Measurements from ENCODE around the gene USE1.

Gene USE1

DNA sequence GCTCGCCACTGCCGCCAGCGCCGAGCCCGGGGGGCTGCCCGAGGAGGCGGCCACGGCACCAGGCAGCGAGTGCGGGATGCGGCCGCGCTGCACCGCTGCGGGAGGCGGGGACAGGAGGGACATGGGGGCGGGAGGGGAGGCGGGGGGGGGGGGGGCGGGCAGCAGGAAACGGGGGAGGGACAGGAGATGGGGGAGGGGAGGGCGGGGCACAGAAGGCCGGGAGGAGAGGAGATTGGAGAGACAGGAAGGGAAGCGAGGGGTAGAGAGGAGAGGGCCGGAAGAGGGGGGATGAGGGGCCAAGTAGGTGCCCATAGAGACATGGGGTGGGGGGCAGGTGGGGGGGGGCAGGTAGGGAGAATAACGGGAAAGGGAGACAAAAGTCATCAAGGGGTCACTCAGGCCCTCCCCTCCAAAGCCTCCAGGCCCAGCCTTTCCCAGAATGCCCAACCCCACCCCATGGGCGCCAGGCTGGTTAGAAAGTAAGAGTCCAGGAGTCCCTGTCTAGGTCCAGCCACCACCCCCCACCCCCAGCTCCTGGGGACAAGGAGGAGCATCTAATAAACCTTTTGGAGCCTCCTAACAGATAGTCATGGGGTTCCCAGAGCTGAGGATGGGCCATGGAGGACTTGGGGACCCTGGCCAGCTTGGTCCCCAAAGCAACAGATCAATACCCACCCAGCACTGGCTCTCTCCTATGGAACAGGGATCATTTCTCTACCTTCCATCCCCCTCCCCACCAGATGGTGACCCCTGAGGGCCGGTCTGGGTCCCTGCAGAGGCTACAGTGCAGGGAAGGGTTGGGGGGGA, 21.0 kb downstream of the USE1 start:
- no peak for DNase-seq (ENCODE audit: low read depth)

DNA sequence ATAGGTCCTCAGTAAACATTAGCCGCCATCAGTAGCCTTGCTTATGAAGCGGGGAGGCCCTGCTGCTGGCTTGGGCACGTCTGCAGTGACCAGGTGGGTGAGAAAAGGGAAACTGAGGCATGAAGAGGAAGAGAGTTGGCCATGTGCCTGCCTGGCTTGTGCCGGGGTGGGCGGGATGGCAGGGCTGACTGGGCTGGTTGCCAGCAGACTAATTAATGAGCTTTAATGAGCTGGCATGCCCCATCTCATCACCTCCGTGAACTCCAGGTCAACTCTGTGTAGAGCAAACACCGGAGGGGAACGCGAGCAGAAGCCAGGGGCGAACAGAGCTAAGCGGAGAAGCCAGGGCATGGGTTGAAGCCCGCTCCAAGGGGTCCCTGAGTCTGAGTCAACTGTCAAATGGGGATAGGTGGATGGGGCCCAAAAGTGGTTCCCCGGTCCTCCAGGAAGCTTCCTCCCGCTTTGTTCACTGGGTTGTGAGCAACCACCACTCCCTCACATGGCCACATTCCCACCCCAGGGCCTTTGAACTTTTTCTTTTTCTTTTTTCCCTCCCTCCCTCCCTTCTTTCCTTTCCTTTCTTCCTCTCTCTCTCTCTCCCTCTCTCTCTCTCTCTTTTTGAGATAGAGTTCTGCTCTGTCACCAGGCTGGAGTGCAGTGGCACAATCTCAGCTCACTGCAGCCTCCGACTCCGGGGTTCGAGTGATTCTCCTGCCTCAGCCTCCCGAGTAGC, 21.8 kb downstream of the USE1 start:
- no peak for DNase-seq (ENCODE audit: low read depth)

DNA sequence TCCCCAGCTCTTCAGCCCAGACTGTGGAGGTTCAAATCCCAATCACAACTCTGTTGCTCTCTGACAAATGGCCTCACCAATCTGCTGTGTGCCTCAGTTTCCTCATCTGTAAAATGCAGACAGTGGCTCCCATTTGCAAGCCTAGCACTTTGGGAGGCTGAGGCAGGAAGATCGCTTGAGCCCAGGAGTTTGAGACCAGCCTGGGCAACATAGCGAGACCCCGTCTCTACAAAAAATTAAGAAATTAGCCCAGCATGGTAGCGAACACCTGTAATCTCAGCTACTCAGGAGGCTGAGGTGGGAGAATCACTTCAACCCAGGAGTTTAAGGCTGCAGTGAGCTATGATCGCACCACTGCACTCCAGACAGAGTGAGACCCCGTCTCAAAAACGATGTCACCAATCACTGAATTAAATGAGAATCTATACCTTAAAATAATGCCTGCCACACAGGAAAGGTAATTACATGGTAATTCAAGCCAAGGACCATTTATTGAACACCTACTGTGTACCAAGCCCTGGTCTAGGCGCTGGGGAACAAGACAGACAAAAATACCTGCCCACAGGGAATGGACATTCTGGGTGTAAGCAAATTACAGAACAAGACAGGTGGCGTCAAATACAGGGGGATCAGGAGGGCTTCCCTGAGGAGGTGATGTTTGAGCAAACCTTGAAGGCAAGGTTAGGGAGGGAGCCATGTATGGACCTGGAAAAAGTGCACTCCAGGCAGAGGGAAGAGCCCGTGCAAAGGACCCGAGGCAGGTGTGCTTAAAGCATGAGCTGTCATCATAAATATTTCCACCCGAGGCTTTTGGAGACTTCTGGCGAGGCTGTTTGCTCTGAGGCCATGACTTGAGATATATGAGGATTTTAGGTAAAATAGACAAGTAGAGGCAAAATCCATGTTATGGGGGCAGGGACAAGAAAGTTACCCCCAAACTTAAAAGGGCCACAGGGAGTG, 22.9 kb downstream of the USE1 start:
- no peak for DNase-seq (ENCODE audit: low read depth)

DNA sequence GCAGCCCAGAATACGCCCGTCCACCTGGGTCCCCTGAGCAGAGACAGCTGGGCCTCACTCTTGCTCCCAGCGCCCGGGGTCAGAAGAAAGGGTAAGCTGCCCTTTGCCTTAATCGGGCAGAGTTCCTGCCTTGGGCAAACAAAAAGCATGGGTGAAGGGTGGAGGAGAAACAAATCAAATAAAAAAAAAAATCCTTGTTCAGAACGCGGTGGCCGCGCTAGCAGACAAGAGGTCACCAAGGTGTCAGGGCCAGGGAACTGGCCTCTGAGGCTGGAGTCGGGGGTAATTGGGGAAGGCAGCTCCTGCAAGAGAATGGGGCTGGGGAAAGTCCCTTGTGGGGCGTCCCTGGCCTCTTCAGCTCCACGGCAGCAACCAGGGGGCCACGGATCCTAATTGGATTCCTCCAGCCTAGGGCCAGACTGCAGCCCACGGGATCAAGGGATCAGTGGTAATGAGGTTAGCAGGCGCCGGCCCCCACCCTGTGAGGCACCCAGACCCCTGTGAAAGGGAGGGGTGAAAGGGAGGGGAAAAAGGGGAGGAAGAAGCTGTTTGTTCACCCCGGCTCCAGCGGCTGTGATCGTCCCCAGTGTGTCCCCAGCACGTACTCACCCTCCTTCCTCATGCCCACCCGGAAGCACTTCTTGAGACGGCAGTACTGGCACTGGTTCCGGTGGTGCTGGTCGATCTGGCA, 25.1 kb downstream of the USE1 start:
- DNase-seq (ENCODE audit: low read depth) = no peak

DNA sequence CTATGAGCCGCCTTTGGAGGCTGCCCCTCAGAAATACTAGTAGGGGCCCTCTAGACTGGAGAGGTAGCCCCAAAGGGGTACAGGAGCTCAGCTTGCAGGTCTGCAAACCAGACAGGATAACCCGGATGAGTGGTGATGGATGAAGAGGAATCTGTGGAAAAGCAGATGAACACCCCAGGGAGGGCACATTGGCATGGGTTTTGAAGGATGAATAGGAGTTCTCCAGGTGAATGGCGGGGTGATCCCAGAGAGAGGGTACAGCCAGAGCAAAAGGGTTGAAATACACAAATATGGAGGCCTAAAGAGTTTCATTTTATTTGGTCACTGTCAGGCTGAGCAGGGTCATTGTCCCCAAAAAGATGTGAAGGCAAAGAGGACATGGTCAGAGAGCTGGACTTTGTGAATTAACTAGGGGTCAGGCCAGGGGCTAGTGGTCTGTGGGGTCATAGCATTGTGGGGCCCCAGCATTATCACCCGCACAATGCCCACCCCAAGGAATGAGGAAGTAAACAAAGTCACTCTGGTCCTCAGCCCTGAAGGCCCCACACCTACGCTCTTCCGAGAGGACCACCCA, 25.8 kb downstream of the USE1 start:
- DNase-seq (ENCODE audit: low read depth) = no peak

DNA sequence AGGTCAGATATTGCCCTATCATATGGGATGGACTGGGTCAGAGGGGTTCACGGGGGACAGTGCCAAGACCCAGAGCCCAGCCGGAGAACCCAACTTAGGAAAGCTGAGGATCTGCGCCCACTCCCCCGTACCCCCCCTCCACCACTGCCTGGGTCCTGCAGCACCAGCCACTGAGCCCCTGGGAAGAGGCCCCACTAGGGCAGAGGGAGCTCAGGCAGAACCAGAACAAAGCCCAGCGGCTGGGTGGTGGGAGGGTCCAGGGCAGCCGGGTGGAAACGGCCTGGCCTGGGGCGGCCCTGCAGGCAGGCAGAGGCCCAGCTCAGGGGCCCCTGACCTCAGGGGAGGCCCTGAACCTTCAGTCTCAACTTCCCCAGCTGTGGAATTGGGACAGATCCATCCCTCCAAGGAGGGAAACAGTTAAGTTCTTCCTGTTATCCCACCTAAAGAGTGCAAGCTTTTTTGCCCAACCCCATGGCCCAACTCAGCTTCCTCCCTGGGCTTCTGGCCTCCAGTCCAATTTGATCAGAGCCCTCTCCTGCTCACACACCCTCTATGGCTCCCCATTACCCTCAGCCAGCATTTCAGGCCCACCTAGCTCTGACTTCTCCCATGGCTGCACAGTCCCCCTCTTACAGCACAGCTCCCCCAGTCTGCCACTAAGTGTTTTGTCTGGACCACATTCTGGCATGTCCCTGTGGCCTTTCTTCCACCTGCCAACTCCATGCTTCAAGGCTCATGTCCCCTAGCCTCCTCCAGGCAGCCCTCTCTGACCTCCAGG, 27.5 kb downstream of the USE1 start:
- no peak for DNase-seq (ENCODE audit: low read depth)

DNA sequence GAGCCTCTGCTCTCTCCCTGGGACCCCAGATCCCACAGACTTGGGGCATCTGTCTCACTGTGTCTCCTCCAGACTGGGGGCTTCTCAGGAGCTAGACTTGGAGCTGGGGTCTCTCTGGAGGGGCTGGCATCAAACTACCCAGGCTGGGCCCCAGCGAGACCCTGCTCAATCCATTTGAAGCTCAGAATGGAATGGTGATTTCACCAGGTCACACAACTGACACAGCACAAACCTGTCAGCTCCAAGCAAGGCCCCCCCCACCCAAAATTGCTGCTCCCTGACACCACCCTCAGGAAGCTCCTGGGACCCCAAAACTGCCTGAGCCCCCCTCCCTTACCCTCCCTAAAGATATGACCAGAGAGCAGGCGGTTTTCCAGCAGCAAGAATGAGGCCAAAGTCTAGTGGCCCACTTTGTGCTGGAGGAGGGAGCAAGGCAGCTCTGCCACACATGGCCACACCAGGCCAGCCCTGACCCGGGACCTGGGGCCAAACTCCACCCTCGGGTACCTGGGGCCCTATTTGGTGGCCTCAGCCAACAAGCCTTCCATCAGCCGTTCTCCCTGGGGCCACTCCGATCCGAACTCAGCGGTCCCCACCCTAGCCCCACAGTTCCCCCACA, 28.2 kb downstream of the USE1 start:
- no peak for DNase-seq (ENCODE audit: low read depth)

DNA sequence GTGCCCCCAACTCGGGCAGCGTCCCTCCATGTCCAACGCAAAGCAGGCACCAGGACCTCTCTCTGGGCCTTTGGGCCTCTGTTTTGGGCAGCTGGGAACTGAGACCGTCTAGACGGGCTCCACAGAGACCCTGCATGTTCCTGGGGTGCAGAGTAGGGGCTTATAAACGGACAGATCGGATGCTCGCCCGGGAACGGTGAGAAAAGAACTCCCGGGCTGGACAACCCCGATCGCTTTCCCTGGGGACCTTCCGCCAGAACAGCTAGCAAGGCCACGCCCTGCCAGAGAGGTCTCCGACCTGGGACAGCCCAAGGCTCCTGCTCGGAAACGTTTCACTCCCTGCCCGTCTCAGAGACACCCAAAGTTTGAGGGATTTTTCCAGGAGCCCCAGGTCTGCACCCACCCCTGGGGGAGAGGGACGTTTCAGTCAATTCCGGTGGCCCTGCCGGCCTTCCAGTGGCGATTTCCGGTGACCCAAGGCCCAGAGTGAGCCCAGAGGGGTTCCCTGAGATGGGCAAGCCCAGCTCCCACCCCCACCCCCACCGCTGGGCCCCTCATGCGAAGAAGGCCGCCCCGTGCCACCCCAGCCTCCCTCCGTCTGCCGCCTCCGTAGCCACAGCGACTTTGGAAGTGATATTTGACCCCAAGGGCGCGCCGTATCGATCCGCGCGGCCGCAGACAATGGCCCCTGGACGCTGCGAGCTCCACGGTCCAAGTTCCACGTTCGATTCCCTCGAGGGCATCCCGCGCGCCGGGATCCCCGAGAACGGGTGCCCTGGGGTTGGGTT, 28.9 kb downstream of the USE1 start:
- no peak for DNase-seq (ENCODE audit: low read depth)

DNA sequence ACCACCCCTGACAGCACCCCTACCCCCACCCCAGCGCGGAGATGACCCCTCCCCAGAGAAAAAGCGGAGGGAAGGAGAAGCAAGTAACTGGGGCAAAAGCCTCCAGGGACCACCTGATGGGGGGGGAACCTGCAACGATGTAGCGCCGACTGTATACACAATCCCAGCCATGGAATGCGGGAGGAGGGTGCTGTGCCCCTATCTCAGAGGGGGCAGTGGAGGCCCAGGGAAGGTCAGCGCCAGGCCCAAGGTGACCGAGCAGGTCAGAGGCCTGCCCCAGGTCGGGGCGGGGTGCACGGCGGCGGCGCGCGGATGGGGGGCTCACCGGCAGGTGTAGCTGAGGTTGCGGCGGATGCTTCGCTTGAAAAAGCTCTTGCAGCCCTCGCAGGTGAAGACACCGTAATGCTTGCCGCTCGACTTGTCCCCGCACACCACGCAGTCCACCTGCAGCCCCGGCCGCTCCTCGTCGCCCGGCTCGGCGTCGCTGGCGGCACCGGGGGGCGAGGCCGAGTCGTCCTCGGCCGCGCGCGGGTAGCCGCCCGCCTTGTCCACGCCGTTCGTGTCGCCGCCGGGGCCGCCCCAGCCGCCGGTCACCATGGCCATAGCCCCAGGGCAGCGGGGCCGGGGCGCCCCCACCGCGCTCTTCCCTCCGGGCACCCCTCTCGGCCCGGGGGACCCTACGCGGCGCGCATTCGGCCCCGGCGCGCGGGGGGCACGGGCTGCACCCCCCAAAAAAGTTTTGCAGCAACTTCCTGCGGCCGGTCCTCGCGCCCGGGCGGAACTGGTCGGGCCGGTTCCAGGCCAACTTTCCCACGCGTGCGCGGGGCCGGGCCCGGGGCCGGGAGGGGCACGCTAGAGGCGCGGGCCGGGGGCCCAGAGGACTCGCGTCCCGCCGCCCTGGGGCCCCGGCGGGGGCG, 29.7 kb downstream of the USE1 start:
- DNase-seq (ENCODE audit: low read depth) = no peak

DNA sequence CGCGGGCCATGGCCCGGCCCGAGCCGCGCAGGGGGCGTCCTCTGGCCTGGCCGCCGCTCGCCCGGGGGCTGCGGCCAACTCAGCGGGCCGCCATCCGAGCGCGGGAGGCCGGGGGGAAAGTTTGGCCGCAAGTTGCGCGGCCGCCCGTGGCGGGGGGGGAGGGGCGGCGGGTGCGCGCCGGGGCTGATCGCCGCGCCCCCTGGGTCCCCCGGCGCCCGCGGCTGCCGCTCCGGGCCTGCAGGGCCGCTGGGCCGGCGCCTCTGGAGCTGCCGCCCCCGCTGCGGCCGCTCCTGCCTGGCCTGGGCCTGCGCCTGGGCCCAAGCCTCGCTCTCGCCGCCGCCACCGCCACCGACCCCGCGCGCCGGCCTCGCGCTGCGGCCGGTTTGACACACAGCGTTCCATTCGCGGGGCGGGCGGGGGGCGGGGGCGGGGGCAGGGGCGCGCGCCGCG, 30.4 kb downstream of the USE1 start, which contains the start of gene NR2F6:
Gene NR2F6 (minus strand): TSS at position 385 of the 450 bp plus-strand sequence. CDS start 699 bp downstream, outside the sequence.
- DNase-seq (ENCODE audit: low read depth) = no peak

DNA sequence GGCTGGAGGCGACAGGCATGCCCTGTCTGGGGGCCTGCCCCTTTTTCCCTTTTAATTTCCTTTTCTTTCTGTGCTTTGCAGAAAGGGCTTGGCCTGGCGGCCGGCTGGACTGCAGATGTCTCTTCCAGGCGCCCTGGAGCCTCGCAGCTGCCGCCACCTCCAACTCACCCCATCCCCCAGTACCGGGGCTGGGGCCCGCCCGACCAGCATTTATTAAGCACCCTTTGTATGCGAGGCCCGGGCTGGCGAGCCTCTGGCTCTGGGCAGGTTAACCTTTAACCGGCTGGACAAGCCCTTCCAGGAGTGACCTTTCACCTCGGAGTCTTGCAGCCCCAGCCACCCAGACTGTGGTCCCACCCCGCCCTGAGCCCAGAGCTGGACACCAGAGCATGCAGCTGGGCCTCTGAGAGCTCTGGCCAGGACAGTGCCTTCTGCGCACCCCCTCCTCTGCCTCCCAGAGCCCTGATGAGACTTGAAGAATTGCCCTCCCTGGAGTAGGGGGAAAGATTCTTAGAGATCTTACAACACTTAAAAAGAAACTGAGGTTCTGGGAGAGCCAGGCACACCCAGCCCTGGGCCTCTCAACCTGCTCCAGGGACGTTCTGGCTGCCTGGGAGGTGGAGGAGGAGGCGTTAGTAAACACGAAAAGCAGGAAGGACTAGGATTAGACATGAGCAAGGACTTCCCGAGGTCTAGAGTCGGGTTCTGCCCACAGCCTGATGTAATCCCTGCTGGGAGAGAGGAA, 31.7 kb downstream of the USE1 start:
- no peak for DNase-seq (ENCODE audit: low read depth)

DNA sequence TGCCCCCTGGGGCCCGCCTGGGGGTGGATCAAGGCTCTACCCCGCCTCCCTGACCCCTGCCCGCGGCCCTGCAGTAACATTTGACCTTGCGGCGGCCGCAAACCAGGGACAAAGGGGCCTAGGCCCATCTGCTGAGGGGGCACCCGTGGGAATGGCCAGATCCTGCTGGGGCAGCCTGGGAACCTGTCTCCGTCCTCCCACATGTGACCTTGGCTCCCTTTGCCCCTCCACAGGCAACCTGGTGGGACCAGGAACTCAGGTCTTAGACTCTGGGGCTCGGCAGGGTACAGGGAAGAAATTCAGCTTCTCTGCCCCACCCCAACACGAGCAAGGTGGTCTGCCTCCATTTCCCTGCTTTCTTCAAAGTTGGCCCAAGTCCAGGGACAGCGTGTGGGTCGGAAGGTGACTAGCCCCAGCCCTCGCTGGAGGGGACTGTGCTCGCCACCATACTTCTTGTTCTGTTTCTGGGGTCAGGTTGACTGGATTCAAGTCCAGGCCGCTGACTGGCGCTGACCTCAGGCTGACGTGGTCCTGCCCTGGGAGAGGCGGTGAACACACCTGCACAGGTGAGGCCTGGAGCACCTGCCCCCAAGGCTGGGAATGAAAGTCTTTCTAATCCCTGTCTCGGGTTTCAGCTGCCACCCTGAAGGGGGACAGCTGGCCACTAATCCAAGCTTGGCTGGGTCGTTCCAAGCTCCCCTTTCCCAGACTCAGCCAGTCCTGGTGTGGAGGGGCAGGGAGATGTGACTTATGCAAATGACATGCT, 33.0 kb downstream of the USE1 start:
- DNase-seq (ENCODE audit: low read depth) = no peak

DNA sequence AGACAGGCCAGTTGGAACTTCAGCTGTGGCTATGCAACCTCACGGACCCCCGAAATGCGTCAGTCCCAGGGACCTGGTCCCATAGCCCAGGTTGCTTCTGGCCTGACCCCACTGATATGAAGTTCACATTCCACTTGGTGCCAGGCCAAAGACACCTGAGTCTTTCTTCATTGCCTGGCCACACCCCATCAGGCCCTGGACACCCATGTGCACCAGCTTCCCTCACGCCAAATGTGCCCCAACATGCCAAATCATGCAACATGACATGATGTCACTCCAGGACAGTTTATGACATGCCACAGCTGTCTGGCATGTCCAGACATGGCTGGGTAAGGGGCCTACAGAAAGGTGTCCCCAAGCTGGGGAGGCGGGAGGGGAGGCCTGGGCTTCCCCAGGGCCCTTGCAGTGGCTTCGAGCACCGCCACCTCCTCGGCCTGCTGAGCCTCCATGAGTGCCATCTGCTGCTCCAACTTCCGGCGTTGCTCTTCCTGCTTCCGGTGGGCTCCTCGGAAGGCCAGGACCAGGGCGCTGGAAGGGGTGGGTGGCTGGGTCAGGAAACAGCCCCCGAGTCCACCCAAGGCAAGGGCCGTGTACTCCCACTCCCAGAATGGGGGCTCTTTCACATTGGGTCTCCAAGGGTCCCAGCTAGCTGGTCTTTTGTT, 34.9 kb downstream of the USE1 start:
- DNase-seq (ENCODE audit: low read depth) = no peak

DNA sequence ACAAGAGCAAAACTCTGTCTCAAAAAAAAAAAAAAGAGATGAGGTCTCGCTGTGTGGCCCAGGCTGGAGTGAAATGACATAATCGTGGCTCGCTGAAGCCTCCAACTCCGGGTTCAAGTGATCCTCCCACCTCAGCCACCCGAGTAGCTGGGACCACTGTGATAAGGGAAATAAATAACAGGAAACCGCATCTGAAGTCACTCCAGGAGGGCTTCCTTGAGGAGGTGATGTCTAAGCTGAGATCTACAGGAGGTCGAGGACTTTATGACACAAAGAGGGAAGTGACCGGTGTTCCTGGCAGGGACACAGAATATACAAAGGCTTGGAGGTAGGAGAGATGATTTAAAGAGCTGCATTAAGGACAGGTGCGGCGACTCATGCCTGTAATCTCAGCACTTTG, 39.5 kb downstream of the USE1 start:
- DNase-seq (ENCODE audit: low read depth) = no peak

DNA sequence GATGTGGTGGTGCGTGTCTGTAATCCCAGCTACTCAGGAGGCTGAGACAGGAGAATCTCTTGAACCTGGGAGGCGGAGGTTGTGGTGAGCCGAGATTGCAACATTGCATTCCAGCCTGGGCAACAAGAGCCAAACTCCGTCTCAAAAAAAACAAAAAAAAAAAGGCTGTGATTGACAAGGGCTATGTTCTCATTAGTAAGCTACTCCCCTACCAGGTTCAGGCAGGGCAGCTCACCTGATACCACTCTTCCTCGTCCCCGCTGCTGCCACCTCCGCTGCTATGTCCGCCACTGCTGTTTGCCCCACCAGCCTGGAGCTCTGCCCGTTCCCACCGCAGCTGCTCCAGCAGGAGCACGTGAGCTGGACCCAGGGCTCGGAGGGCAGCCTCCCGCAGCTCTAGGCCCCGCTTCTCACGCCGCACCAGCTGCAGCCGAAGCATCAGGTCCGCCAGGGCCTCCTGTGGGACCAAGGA, 40.0 kb downstream of the USE1 start:
- no peak for DNase-seq (ENCODE audit: low read depth)

DNA sequence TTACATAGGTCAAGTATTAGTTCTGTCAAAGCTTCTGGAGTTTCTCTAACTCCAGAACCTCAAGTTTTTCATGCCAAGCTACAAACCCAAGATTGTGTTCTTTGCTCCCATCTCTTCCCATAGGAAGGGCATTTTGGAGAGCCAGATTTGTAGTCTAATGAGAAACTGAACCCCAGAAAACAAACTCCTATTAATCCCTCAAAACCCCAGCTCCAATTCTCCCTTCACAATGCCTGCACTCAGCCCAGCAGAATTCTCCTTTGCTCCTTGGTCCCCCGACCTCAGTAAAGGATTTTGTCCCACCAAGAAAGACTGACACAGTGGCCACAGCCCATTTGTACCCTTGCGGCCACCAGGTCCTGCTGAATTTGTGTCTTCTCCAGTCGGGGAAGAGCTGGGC, 41.0 kb downstream of the USE1 start:
- no peak for DNase-seq (ENCODE audit: low read depth)

All from GM04503 (cell line).